Omental fat pad (tissue), 4 donors: ENCODE results near the gene ELOVL1. TPM values are rescaled to one million over a fixed set of nuclear protein-coding genes. Genes with fewer than 3 reads are reported as not detected.

Source experiments
- ATAC-seq: fragments of 150-250 bp; one replicate; pipeline ENCODE4 v1.9.1; 2016; ENCODE audit warnings: mild to moderate bottlenecking, moderate library complexity; ENCODE audit not compliant: low FRiP score
- DNase-seq: peaks from one replicate; pipeline ENCODE4 v3.0.0-alpha.2; 2019; ENCODE audit warnings: low spot score
- CTCF ChIP-seq, 3 donors: fragments of 450-650 bp; IDR thresholded peaks; one replicate each; pipeline ENCODE4 v1.5.1; 2016 to 2017; ENCODE audit warnings: antibody characterized with exemption in 3 of 3, mild to moderate bottlenecking in 3 of 3, moderate library complexity in 2 of 3
- total RNA-seq, 4 donors: library from RNA; depleted of rRNA; stranded (reverse); fragments of >200 nt; gene quantifications; one replicate each; pipeline ENCODE4 v1.1.0, GENCODE V29; 2016

ELOVL1 gene
- total RNA-seq, 4 donors from 2014 or later: 56.4 to 124 (median 78.2) TPM

DNA sequence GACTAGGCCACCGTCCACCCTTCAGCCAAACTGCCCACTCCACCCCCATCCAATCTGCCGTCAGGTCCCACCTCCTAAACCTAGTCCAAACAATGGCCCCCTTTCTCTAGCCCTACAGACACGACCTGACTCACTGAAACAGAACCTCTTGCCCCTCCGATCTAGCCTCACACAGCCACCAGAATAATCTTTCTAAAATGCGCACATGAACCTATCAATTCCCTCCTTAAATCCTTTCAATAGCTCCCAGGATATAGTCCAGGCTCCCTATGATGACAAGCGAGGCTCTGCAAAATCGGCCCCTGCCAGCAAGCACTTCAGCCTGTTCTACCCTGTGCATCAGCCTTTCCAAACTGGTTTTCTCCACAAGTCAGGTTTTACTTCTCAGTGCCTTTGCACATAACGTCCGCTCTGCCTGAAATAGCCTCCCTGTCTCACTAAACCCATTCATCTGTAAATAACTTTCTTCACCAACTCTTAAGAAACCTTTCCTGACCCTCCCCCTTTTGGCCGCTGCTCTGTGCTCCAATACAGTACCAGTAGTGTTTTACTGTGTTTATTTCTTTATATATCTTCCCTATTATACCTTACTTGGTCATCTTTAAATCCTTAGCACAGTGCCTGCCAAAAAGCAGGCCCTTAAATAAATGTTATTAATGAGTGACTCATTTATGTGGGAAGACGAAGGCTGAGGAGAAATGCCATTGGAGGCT lies 18.1 kb downstream of the ELOVL1 start:
- no peak for ATAC-seq

GRCh38 chr1:43348809-43349593 lies 18.8 kb downstream of the ELOVL1 start:
- ATAC-seq (peak; percentile 94), DNase-seq (peak; percentile 49)
- TF ChIP-seq CTCF (IDR thresholded peaks at IDR 0.05): no peak

More for the DNA sequence above, 18.1 kb downstream of the ELOVL1 start:
- no peak for TF ChIP-seq CTCF (IDR thresholded peaks at IDR 0.05)
- DNase-seq: no peak

GRCh38 chr1:43348343-43348808 lies 19.4 kb downstream of the ELOVL1 start:
- peak; percentile 38 for ATAC-seq
- TF ChIP-seq CTCF (IDR thresholded peaks at IDR 0.05): no peak
- DNase-seq: no peak

DNA sequence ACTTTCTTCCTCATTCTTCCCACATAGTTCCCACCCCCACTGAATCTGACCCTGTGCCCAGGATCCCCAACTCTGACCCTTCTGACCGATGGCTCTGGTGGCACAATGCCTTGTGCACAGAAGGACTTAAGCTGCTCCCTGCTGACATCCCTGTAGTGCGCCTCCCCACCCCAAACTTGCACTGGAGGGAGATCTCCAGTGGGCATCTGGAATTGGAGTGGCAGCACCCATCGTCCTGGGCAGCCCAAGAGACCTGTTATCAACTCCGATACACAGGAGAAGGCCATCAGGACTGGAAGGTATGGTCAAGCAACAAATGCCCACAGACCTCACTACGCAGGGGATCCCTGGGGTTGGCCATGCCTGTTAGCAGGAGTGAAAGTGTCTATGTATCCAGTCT lies 21.2 kb downstream of the ELOVL1 start:
- DNase-seq: no peak
- ATAC-seq: no peak
- no peak for TF ChIP-seq CTCF (IDR thresholded peaks at IDR 0.05)

DNA sequence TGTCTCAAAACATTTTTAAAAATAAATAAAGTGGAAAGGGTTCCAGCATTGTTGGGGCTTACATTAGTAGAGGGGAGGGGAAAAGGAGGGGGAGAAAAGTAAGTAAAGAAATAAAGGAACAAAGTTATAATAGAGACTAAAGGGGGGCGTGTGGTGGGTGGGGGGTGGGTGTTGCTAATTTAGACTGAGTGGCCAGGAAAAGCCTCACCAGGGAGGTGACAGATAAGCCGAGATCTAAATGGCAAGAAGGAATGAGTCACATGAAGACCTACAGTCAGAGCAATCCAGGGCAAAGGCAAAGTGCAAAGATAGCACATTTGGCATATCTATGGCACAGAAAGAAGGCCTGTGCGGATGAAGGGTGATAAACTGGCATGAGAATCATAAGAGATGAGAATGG lies 22.7 kb downstream of the ELOVL1 start:
- no peak for ATAC-seq
- TF ChIP-seq CTCF (IDR thresholded peaks at IDR 0.05): no peak
- DNase-seq: no peak

GRCh38 chr1:43344267-43344850 lies 23.5 kb downstream of the ELOVL1 start:
- no peak for DNase-seq
- no peak for TF ChIP-seq CTCF (IDR thresholded peaks at IDR 0.05)
- no peak for ATAC-seq
